OCI-LY7 (cell line): ENCODE results near the gene CRYZ.

Source experiments
- EZH2phosphoT487 ChIP-seq: fragments of 200-600 bp; sonication (generic); IDR thresholded peaks from 2 replicates; pipeline ENCODE4 v1.6.1; 2018; ENCODE audit warnings: low read depth, borderline replicate concordance, mild to moderate bottlenecking, mixed run types, antibody characterized with exemption, low read length, moderate library complexity, mixed read lengths
- TF ChIP-seq, protein P1 (sequence below): fragments of 200-600 bp; sonication (generic); conservative IDR thresholded peaks from 2 replicates; pipeline ENCODE4 v1.5.1; 2014; ENCODE audit warnings: mild to moderate bottlenecking, antibody characterized with exemption, low read length, moderate library complexity, mixed read lengths

DNA sequence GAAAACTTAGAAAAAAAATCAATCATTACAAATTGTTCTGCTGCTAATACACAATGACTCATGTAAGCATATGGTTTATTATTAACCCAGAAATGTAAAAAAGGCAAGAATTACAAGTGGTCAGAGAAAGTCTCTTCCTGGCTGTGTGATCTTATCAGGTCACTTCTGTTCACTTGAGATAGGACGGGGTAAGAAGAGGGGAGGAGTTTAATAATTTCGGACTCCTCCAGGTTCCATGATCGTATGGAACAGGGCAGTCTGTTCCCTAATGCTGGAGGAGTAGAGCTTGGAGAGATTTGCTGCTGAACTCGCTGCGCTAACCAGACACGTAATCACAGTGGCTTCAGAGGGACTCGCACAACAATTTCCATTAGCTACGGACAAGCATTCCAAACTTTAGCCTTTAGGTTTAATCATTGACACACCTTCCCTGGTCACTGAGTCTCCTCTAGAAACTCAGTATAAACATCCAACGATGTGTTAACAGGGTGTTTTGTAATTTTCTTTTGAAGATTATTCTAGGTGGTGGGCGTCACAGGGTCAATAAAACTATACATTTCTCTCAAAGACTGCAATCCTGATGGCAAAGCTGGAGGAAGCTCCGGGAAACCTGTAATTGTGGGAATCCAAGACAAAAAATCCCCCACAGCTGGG is 1.3 kb downstream of the CRYZ start:
- TF ChIP-seq, protein P1, sequence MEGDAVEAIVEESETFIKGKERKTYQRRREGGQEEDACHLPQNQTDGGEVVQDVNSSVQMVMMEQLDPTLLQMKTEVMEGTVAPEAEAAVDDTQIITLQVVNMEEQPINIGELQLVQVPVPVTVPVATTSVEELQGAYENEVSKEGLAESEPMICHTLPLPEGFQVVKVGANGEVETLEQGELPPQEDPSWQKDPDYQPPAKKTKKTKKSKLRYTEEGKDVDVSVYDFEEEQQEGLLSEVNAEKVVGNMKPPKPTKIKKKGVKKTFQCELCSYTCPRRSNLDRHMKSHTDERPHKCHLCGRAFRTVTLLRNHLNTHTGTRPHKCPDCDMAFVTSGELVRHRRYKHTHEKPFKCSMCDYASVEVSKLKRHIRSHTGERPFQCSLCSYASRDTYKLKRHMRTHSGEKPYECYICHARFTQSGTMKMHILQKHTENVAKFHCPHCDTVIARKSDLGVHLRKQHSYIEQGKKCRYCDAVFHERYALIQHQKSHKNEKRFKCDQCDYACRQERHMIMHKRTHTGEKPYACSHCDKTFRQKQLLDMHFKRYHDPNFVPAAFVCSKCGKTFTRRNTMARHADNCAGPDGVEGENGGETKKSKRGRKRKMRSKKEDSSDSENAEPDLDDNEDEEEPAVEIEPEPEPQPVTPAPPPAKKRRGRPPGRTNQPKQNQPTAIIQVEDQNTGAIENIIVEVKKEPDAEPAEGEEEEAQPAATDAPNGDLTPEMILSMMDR: no peak
- no peak for TF ChIP-seq EZH2phosphoT487
